Neuronal stem cell (in vitro differentiated cells): ENCODE measurements around the gene TLX3.

Source experiments
- DNase-seq: peaks from one replicate; pipeline ENCODE4 v3.0.0-alpha.2; 2013; ENCODE audit warnings: low spot score
- H2AFZ ChIP-seq: one replicate; pipeline ENCODE4 v1.6.1; 2013; ENCODE audit warnings: mild to moderate bottlenecking, low read length, inconsistent platforms
- H2AK5ac ChIP-seq: 2 replicates; pipeline ENCODE4 v1.6.1; 2013; ENCODE audit warnings: low read depth, mild to moderate bottlenecking, inconsistent platforms, low read length, moderate library complexity, mixed read lengths
- H2BK120ac ChIP-seq: 2 replicates; pipeline ENCODE4 v1.6.1; 2013; ENCODE audit warnings: low read depth, mild to moderate bottlenecking, inconsistent platforms, low read length, moderate library complexity, mixed read lengths
- H2BK12ac ChIP-seq: one replicate; pipeline ENCODE4 v1.6.1; 2013; ENCODE audit warnings: low read length, inconsistent platforms
- H2BK15ac ChIP-seq: 2 replicates; pipeline ENCODE4 v1.6.1; 2013; ENCODE audit warnings: mild to moderate bottlenecking, low read length, inconsistent platforms, mixed read lengths
- H2BK5ac ChIP-seq: one replicate; pipeline ENCODE4 v1.6.1; 2013; ENCODE audit warnings: inconsistent platforms, mild to moderate bottlenecking, low read length, moderate library complexity
- H3K14ac ChIP-seq: one replicate; pipeline ENCODE4 v1.6.1; 2013; ENCODE audit warnings: low read length, inconsistent platforms
- H3K18ac ChIP-seq: 2 replicates; pipeline ENCODE4 v1.6.1; 2013; ENCODE audit warnings: low read length, inconsistent platforms
- H3K23ac ChIP-seq: 2 replicates; pipeline ENCODE4 v1.6.1; 2013; ENCODE audit warnings: low read depth, mild to moderate bottlenecking, mixed read lengths, low read length, inconsistent platforms; ENCODE audit not compliant: poor library complexity
- H3K27ac ChIP-seq: replicated peaks from 3 replicates; pipeline ENCODE4 v1.5.1; 2013; ENCODE audit warnings: low read length, inconsistent platforms
- H3K27me3 ChIP-seq, 3 experiments: 2 replicates each; pipeline ENCODE4 v1.6.1; 2013; ENCODE audit warnings: low read length in 3 of 3, mild to moderate bottlenecking in 2 of 3, inconsistent platforms in 1 of 3, low read depth in 1 of 3, mixed read lengths in 1 of 3, moderate library complexity in 1 of 3; ENCODE audit not compliant: control insufficient read depth in 3 of 3, insufficient read depth in 3 of 3
- H3K36me3 ChIP-seq, 2 donors: replicated peaks in 1 of 2; 2 replicates each; pipeline ENCODE4 v1.6.1; 2013; ENCODE audit warnings: low read length in 2 of 2; ENCODE audit not compliant: control insufficient read depth in 2 of 2, insufficient read depth in 2 of 2
- H3K4ac ChIP-seq: 2 replicates; pipeline ENCODE4 v1.6.1; 2013; ENCODE audit warnings: inconsistent platforms, mild to moderate bottlenecking, low read length, moderate library complexity
- H3K4me1 ChIP-seq, 2 donors: 1 replicate in 1 of 2; 2 replicates in 1 of 2; pipeline ENCODE4 v1.6.1; 2013; ENCODE audit warnings: low read length in 2 of 2, low read depth in 1 of 2; ENCODE audit not compliant: control insufficient read depth in 2 of 2, insufficient read depth in 1 of 2
- H3K4me2 ChIP-seq: one replicate; pipeline ENCODE4 v1.6.1; 2013; ENCODE audit warnings: mild to moderate bottlenecking, low read length, inconsistent platforms; ENCODE audit not compliant: insufficient read depth, poor library complexity, severe bottlenecking
- H3K4me3 ChIP-seq, 2 donors: 2 replicates each; pipeline ENCODE4 v1.5.1; 2013; ENCODE audit warnings: low read length in 2 of 2, mild to moderate bottlenecking in 2 of 2, inconsistent platforms in 1 of 2, moderate library complexity in 1 of 2
- H3K79me1 ChIP-seq: one replicate; pipeline ENCODE4 v1.6.1; 2013; ENCODE audit warnings: low read depth, mild to moderate bottlenecking, inconsistent platforms, low read length, moderate library complexity
- H3K9ac ChIP-seq: one replicate; pipeline ENCODE4 v1.6.1; 2013; ENCODE audit warnings: mild to moderate bottlenecking, low read depth, low read length, inconsistent platforms; ENCODE audit not compliant: poor library complexity
- H3K9me3 ChIP-seq, 2 donors: replicated peaks in 1 of 2; 2 replicates each; pipeline versions ENCODE3 to v1.6.1; 2013; ENCODE audit warnings: low read length in 2 of 2, mild to moderate bottlenecking in 2 of 2, inconsistent platforms in 1 of 2, low read depth in 1 of 2, mixed read lengths in 1 of 2, moderate library complexity in 1 of 2; ENCODE audit not compliant: control insufficient read depth in 2 of 2, insufficient read depth in 1 of 2
- H4K8ac ChIP-seq: one replicate; pipeline ENCODE4 v1.6.1; 2013; ENCODE audit warnings: low read depth, mild to moderate bottlenecking, inconsistent platforms, low read length, moderate library complexity
- H4K91ac ChIP-seq: one replicate; pipeline ENCODE4 v1.6.1; 2013; ENCODE audit warnings: low read length, low read depth, mild to moderate bottlenecking, inconsistent platforms; ENCODE audit not compliant: poor library complexity
- WGBS, 2 donors: extraction: QIAGEN DNeasy Blood & Tissue Kit; methylation state at CpG; one replicate each; pipeline ENCODE4 v1.1.7; 2013; ENCODE audit warnings: missing lambda C conversion rate in 2 of 2, mixed read lengths in 1 of 2; ENCODE audit not compliant: insufficient read length in 2 of 2, insufficient replicate concordance in 1 of 2; ENCODE audit errors: extremely low coverage in 2 of 2; 5-methylcytosine and 5-hydroxymethylcytosine counted together

TLX3 gene

GRCh38 chr5:171285465-171285864 is 23.6 kb upstream of the TLX3 start:
- no peak overlapping the region for H3K4me2 ChIP-seq
- H3K23ac ChIP-seq = no peak overlapping the region
- no peak overlapping the region for H3K4ac ChIP-seq
- no peak overlapping the region for H3K18ac ChIP-seq
- no peaks in the 10 kb centered on the region for H3K9me3 ChIP-seq
- no peak for DNase-seq
- H2BK15ac ChIP-seq = no peak overlapping the region
- WGBS, 2 donors = no CpG with 5 or more reads among the region's 2 CpGs
- no peak overlapping the region for H3K9ac ChIP-seq
- H3K79me1 ChIP-seq = no peaks in the 10 kb centered on the region
- no peaks in the 10 kb centered on the region for H3K36me3 ChIP-seq
- no peaks in the 10 kb centered on the region for H3K27me3 ChIP-seq
- H2BK12ac ChIP-seq = no peak overlapping the region
- no peak overlapping the region for H3K27ac ChIP-seq
- peaks cover 0 to 1% of the 10 kb centered on the region in 2 donors for H3K4me1 ChIP-seq
- no peak overlapping the region for H3K4me3 ChIP-seq
- no peak overlapping the region for H2BK5ac ChIP-seq
- no peak overlapping the region for H2AK5ac ChIP-seq
- no peak overlapping the region for H4K91ac ChIP-seq
- H2AFZ ChIP-seq = no peak overlapping the region
- no peak overlapping the region for H3K14ac ChIP-seq
- H2BK120ac ChIP-seq = no peak overlapping the region
- H4K8ac ChIP-seq = no peak overlapping the region

- Histone ChIP-seq H2AK5ac (no peak overlapping the region), H3K36me3 (no peaks in the 10 kb centered on the region), H4K8ac (no peak overlapping the region), H2BK15ac (no peak overlapping the region), H3K9ac (no peak overlapping the region), H2BK5ac (no peak overlapping the region), H3K27me3 (no peaks in the 10 kb centered on the region), H3K4me3 (no peak overlapping the region), H3K27ac (no peak overlapping the region), H2AFZ (no peak overlapping the region), H4K91ac (no peak overlapping the region), H2BK120ac (no peak overlapping the region), H3K4me1 (peaks cover 0 to 1% of the 10 kb centered on the region in 2 donors), H3K9me3 (no peaks in the 10 kb centered on the region), H2BK12ac (no peak overlapping the region), H3K18ac (no peak overlapping the region), H3K23ac (no peak overlapping the region), H3K4me2 (no peak overlapping the region), H3K14ac (no peak overlapping the region), H3K79me1 (no peaks in the 10 kb centered on the region), H3K4ac (no peak overlapping the region)
- no peak for DNase-seq
- no CpG with 5 or more reads among the region's 2 CpGs for WGBS, 2 donors
Measured at GRCh38 chr5:171288066-171288465, 21.0 kb upstream of the TLX3 start.

GRCh38 chr5:171291371-171291770 is 17.7 kb upstream of the TLX3 start:
- no peak overlapping the region for H4K8ac ChIP-seq

GRCh38 chr5:171295299-171295698 is 13.7 kb upstream of the TLX3 start:
- DNase-seq = no peak
- Histone ChIP-seq H3K4me2 (no peak overlapping the region), H3K18ac (no peak overlapping the region), H3K4ac (no peak overlapping the region), H2BK120ac (no peak overlapping the region), H2BK5ac (no peak overlapping the region), H3K27me3 (no peaks in the 10 kb centered on the region), H4K8ac (no peak overlapping the region), H4K91ac (no peak overlapping the region), H3K9me3 (no peaks in the 10 kb centered on the region), H2AK5ac (no peak overlapping the region), H3K79me1 (no peaks in the 10 kb centered on the region), H2BK12ac (no peak overlapping the region), H3K27ac (no peak overlapping the region), H3K4me3 (no peak overlapping the region), H3K9ac (no peak overlapping the region), H3K4me1 (no peaks in the 10 kb centered on the region), H3K36me3 (peaks cover 1 to 33% of the 10 kb centered on the region in 2 donors), H2AFZ (no peak overlapping the region), H3K23ac (no peak overlapping the region), H2BK15ac (no peak overlapping the region), H3K14ac (no peak overlapping the region)
- no CpG with 5 or more reads among the region's 1 CpG for WGBS, 2 donors

More at GRCh38 chr5:171291371-171291770, 17.7 kb upstream of the TLX3 start:
- Histone ChIP-seq H3K9ac (no peak overlapping the region), H2BK12ac (no peak overlapping the region), H3K4me3 (no peak overlapping the region), H2BK5ac (no peak overlapping the region), H3K27me3 (no peaks in the 10 kb centered on the region), H2AFZ (no peak overlapping the region), H2BK15ac (no peak overlapping the region), H3K14ac (no peak overlapping the region), H2BK120ac (no peak overlapping the region), H2AK5ac (no peak overlapping the region), H3K4me1 (peaks cover 0 to 1% of the 10 kb centered on the region in 2 donors), H3K23ac (no peak overlapping the region), H3K9me3 (no peaks in the 10 kb centered on the region), H3K4me2 (no peak overlapping the region), H3K27ac (no peak overlapping the region), H3K36me3 (peaks cover 1 to 13% of the 10 kb centered on the region in 2 donors), H3K4ac (no peak overlapping the region), H3K79me1 (no peaks in the 10 kb centered on the region), H3K18ac (no peak overlapping the region), H4K91ac (no peak overlapping the region)
- WGBS, 2 donors = no CpG with 5 or more reads among the region's 4 CpGs
- no peak for DNase-seq
